Gastroesophageal sphincter (tissue), 3 donors: ENCODE data around the gene VPS26C.

Experiments
- CTCF ChIP-seq, 4 experiments: fragments of 200-600 bp in 2 of 4; fragments of 450-650 bp in 2 of 4; sonication (generic) in 1 of 4; IDR thresholded peaks; one replicate each; pipeline ENCODE4 v1.5.1; 2017 to 2019; ENCODE audit warnings: antibody characterized with exemption in 4 of 4, mild to moderate bottlenecking in 2 of 4, moderate library complexity in 2 of 4
- POLR2AphosphoS5 ChIP-seq: sonication (generic); formaldehyde crosslinking; IDR thresholded peaks from one replicate; pipeline ENCODE4 v1.6.1; 2017; ENCODE audit warnings: antibody characterized with exemption

- TF ChIP-seq POLR2AphosphoS5 (no peak), CTCF (IDR thresholded peaks at IDR 0.05) (no peak)
Measured at GRCh38 chr21:37237764-37238163, 29.4 kb downstream of the VPS26C start.
